NCI-H226 (cell line): Measurements from ENCODE around the gene KANSL1.
"Not testable (repeated sequence)": the region's sequence is repeated elsewhere in the genome, so short reads cannot be mapped to it uniquely, and the experiment has no call there.

Experiments
- DNase-seq: peaks from one replicate; pipeline ENCODE4 v3.0.0-alpha.2; 2015

The KANSL1 gene

DNA sequence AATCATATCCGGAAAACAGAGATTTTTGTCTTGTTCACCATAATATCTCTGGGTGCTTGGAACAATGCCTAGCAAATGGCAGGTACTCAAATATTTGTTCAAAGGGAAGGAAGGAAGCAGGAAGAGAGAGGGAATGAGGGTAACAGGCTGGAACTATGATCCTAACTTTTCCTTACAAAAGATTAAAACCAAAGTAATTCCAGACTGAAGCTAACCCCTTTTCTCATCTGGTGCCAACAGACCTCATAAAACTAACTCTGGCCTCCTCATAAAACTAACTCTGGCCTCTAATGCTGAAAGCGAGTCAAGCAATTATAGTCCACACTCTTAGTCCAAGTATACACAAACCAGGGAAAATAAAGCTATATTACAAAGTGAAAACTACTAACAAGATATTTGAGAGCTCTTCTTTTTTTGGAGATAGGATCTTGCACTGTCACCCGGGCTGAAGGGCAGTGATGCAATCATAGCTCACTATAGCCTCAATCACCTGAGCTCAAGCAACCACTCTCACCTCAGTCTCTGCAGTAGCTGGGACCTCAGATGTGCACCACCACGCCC lies 84.6 kb downstream of the KANSL1 start:
- DNase-seq: no peak

DNA sequence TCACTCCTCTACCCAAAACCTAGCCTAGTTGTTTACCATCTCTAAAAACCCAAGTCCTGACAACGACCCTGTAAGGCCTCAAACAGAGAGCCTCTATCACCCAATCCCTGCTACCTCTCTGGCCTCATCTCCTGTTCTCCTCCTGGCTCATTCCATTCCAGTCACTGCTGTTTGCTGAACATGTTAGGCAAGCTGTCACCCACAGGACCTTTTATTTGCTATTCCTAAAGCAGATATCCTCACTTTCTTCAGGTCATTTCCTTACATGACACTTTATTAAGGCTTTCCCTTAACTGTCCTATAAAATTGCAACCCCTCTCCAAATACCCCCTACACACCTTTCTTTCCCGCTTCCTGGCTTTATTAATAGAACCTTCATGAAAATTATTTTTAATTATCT lies 85.1 kb downstream of the KANSL1 start:
- DNase-seq: no peak

DNA sequence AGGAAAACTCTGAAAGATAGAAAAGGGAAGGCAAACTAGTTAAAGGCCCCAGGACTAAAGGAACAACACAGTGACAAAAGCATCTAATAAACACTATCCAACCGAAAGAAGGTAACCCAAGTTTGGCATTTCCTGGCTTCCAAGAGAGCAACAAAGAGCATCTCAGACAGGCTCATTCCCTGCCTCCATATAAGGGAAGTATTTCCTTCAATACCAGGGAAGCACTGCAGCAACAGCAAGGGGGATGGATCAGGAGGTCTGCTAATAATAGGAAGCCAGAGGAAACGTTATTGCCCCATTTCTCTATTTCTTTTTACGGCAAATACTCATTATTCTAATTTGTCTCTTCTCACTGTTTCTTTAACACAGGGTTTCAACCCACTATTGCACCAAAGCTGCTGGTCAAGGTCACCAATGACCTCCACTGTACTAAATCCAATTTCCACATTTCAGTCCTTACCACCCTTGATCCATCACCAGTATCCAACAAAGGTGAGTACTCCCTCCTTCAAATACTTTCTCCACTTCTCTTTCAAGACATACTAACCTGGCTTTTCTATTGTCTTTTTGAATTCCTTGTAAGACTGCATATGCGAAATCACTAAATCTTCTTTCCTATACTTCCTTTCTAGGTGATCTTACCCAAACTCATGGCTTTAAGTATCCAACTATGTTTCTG lies 86.1 kb downstream of the KANSL1 start:
- DNase-seq: no peak

DNA sequence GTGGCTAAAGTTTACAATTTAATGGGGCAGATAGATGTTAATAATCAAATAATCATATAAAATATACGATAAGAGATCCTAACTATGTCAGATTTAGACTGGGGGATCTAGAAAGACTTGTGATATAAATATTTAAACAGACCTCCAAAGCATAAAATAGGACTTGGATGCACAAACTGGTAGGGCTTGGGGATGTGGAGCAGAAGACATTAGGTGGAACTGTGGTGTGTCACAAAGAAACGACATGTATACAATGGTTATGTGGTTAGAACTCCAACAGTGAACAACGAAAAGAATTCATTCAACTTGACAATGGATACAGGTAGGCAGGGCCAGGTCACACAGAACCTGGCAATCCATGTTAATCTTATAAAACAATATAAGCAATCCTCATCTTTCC lies 90.4 kb downstream of the KANSL1 start:
- DNase-seq: not testable (repeated sequence)

DNA sequence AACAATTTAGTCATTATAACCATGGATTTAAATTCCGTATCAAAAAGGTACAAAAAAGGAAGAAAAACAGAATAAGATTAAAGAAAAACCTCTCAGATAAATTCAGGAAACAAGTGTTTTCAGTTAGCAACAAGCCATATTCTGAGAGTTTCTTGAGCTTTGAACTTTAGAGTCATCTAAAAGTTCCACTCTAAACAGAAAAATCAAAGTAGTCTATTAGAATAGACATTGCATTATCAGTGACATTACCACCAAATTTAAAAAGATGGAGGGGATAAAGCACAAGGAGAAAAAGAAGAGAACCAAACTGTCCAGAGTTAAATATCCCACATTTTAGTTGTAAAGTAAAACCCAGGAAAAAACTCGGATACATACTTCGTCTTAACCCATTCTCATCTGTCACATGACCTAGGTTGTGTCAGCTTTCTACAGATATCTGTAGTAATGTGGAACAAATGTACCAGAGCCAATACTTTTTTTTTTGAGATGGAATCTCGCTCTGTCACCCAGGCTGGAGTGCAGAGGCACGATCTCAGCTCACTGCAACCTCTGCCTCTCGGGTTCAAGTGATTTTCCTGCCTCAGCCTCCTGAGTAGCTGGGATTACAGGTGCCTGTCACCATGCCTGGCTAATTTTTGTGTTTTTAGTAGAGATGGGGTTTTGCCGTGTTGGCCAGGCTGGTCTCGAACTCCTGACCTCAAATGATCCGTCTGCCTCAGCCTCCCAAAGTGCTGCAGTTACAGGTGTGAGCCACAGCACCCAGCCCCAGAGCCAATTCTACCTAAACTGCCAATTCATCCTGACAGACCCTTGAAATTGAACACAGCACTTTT lies 91.2 kb downstream of the KANSL1 start:
- not testable (repeated sequence) for DNase-seq

DNA sequence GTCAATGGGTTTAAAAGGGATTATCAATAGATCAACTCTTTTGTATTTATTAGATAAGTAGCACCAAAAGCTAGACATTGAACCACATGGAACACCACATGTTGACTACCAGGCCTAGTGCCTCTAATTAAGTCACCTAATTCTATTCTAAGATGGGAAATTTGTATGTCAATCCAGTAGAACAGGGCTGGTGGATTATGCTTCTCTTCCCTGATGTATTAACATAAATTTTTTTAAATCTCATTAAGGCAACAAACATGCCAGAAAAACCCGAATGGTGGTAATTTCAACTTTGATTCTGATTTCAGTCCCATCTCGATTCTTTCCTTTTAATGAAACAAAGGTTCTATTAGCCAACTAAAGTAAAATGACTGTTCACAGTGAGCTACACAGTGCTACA lies 92.6 kb downstream of the KANSL1 start:
- no peak for DNase-seq

DNA sequence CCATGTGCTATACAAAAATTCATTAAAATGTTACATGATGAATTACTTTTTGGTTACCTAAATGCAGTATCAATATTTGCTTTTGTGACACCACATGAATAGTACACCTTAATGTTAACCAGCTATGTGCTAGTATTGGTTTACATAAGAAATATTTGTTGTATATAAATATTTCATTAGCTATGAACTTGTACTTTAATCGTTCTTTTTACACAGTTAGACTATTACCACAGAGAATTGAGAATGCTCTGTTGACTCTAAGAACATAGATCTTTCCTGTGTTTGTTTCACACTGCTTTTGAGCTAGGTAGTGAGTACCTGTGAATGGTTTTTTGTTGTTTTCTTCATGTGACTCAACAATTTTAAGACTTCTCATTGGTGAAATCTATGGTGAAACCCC lies 93.4 kb downstream of the KANSL1 start:
- DNase-seq: no peak

DNA sequence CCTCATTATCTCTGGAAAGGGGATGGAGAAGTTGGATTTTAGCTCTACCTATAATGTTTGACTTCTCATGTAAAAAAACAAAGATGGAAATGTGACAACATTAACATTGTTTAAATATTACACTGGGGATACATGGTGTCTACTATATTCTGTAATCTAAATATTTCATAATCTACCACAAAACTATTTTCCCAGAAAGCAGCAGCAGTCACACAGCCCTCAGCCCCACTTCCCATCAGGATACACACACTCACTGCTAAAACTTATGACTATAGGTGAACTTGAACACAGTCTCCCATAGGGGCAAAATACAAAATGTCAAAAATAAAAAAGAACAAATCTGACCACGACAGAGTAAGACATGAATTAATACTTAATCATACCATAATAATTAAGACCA lies 95.7 kb downstream of the KANSL1 start:
- peak; percentile 38 for DNase-seq

DNA sequence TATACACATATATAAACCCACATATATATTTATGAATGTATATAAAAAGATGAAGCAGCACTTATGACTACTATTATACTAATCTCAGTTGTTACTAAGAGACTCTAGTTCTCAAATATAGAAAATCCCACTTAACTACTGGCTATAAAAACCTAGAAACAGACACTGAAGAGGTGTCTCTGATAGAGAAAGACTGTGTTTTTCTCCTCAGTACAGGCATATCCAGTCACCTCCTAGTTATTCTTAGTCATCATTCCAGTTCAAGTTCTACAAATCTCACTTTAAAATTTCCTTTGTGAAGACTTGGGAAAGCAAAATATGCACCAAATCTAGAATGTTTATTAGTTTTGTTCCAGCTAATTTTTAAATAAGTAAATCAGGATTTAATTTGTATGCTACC lies 100.2 kb downstream of the KANSL1 start:
- no peak for DNase-seq

DNA sequence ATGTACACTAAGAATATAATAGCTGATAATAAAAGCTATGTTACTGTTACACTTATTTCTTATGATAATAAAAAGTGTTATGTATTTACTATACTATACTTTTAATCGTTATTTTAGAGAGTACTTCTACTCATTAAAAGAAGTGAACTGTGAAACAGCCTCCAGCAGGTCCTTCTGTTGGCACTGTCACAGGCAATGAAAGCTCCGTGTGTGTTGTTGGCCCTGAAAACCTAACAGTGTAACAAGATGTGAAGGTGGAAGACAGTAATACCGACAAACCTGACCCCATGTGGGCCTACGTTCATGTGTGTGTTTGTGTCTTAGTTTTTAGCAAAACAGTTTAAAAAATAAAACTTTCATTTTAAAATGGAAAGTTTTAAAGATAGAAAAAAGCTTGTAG lies 102.4 kb downstream of the KANSL1 start:
- DNase-seq: no peak

DNA sequence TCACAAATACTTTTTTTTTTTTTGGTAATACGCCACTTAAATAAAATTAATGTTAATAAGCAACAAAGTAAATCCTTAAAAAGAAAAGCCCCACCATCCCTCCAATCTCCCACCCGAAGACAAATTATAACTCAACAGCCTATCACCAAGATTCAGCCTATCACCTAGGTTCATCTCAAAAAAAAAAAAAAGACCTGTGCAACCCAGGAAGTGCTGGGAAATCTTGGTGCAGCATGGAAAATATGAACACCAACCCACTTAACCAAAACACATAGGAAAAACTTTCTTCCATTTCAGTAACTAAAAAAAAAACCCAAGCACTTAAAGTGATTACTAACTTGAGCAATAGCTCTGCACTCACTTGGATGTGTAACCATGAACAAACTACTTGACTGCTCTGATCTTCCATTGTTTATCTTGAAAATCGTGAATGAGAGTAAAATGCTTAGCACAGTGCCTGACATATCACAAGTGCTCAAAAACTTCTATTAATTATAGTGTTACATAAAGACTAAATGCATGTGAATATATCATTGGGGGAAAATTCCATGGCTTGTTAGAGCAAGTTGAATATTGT lies 103.8 kb downstream of the KANSL1 start:
- no peak for DNase-seq

DNA sequence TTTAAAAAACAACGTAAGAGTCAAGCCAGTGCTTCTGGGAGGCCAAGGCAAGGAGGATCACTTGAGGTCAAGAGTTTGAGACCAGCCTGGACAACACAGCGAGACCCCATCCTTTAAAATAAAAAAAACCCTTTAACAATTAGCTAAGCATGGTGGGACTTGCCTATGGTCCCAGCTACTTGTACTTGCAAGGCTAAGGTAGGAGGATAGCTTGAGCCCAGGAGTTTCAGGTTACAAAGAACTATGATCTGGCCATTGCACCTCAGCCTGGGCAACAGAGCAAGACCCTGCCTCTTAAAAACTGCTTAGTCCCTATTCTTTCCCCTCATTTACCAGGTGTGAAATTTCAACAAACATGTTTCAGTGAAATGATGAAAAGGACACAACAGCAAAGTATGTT lies 104.6 kb downstream of the KANSL1 start:
- no peak for DNase-seq

DNA sequence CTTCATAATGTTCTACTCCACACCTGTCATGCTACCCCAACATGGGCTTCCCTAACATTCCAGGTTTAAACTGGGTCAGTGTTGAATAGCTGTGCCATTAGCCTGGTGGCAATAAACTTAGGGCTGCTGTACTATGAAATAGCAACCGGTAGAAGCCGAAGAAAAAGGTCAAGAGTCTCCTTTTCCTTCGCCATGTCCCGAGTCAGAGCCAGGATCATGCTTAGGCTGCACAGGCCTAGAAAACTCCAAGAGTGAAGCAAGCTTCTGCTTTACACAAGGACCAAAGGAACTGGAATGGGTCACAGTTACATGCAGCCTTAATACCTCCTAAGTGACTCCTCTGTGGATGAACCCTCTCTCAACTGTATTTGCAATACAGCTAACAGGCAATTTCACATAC lies 105.4 kb downstream of the KANSL1 start:
- DNase-seq: not testable (repeated sequence)

DNA sequence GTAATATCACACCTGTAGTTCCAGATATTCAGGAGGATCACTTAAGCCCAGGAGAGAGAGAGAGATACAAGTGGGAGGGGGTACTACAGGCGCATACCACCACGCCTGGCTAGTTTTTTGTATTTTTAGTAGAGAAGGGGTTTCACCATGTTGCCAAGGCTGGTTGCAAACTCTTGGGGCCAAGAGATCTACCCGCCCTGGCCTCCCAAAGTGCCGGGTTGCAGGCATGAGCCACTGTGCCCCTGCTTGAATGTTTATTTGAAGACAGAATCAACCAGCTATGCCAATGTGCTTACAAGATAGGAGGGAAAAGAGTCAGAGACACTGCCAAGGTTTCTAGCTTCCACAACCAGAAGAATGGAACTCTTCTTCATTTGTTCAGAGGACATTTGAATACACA lies 106.4 kb downstream of the KANSL1 start:
- no peak for DNase-seq

DNA sequence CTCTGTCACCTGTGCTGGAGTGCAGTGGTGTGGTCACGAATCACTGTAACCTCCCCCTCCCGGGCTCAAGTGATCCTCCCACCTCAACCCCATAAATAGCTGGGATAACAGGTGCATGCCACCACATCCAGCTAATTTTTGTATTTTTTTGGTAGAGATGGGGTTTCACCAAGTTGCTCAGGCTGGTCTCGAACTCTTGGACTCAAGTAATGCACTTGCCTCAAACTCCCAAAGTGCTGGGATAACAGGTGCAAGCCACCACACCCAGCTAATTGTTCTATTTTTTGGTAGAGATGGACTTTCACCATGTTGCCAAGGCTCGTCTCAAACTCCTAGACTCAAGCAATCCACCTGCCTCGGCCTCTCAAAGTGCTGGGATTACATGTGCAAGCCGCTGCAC lies 107.7 kb downstream of the KANSL1 start:
- no peak for DNase-seq

DNA sequence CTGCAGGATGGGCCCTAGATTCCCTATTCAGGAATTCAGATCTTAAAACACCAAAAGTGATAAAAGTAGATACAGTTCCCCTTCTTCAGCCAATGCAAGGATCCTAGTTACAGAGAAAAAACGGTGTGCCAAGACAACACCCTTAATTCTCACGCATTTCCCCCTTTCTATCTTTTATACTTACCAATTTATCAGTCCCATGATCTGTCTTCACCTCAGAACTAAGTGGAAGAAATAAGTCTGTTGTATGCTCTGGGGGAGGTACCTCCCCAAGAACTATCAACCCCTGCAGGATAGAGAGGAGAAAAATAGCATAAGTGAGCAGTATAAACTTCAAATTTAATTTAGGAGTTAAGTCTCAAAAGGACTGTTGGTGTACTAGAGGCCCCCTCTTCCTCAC lies 111.0 kb downstream of the KANSL1 start:
- no peak for DNase-seq

DNA sequence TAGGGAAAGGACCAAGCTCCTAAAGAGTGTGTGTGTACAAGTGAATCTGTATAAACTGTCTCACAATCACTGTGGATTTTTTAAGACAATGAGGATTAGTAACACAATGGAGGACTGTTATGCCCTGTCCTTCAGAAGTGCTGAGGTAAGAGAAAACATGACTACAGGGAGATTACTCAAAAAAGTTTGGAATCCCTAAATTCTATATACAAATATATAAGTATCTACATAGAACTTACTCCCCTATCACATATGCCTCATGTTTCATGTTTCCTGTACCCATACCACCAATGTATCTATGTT lies 112.3 kb downstream of the KANSL1 start:
- DNase-seq: no peak

DNA sequence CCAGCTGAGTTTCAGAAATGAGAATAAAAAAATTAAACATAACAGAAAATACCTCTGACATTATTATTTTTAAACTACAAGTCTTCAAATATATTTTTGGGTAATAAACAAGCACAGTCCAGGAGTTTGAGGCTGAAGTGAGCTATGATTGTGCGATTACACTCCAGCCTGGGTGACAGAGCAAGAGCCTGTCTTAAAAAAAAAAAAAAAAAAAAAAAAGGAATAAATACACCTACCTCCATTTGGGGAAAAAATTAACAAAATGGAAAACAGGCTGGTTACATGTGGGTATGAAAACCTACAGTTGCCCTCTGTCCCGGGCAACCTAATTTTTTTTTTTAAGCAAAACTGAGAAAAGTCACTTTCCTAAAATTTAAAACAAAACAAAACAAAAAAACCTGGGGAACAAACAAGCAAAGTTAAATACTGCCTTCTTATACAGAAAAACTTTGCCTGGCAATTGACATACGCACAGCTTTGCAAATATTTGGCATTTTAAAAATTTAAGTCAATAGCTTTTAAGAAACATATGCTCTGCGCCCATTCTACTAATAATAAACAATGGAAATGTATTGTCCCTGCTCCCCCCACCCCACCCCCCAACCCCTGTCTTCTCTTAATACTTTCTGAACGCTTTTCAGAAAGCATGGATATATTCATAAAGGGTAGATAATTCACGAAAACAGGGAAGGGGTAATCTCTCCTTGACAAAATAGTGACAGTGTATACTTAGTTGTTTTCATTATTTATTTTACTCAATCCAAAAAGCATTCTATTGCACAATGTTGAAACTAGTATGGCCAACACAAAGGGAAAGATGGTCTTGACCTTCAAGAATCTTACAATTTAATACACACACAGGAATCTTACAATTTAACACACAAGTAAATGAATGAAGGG lies 112.9 kb downstream of the KANSL1 start:
- DNase-seq: no peak

DNA sequence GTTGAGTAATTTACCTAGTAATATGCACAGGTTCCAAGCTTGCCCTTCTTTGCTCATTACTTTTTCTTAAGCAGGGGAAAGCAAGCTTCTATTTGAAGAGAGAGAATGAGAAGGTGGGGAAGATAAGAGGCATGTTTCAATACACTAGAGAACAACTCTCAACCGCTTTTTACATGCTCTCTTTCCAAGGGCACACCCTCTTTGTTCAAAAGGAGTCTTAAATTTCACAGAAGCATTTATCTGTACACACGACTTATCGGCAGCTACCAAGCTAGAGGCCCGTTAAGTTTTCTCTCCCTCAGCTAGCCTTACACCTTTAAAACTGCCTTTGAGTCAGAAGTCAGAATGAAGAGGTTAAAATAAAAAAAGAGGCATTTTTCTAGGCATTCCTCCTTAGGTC lies 114.6 kb downstream of the KANSL1 start:
- DNase-seq: no peak

DNA sequence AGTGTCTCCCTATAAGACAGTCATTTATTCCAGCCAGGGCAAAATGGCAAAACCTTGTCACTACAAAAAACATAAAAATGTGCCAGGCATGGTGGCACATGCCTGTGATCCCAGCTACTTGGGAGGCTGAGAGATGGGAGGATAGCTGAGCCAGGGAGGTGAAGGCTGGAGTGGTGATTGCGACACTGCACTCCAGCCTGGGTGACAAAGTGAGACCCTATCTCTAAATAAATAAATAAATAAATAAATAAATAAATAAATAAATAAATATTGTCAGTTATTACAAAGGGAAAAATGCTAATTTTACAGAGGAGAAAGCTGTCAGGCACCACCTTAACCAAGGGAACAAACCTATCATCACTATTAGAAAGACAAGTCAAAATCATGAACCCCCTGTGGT lies 118.7 kb downstream of the KANSL1 start:
- no peak for DNase-seq

DNA sequence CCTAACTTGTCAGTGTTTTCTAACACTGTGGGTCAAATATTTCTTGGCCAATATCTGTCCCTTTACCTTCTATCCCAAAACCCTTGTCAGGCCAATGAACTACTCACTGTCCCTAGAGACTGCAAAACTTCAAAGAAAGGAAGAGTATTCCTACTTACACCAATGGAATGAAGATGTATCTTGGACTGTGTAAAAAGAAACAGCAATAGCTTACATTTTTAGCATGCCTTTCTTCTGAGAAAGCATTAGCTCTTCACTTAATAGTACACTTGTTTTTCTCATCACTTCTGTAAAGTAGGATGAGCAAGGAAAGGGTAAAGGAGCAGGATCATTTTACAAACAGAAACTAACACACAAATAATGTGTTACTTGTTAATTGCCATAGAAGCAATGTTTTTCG lies 120.2 kb downstream of the KANSL1 start:
- DNase-seq: peak; percentile 75

DNA sequence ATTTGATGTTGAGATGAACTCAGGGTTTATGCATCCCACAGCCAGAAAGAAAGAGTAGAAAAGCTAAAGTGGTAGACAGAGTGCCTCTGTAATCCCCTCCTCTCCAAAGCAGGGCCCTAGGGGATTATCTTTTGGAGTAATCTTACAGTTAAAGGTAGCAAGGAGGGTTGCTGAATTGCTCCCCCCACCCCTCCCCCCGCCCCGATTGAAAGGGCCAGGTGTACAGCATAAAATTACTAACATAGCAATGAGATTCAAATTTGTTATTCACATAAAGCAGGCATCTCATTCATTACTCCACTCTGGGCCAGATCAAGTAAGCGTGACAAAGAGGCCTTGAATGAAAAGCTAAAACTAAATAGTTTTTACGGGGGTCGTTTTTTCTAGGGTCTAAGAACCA lies 121.4 kb downstream of the KANSL1 start:
- no peak for DNase-seq

DNA sequence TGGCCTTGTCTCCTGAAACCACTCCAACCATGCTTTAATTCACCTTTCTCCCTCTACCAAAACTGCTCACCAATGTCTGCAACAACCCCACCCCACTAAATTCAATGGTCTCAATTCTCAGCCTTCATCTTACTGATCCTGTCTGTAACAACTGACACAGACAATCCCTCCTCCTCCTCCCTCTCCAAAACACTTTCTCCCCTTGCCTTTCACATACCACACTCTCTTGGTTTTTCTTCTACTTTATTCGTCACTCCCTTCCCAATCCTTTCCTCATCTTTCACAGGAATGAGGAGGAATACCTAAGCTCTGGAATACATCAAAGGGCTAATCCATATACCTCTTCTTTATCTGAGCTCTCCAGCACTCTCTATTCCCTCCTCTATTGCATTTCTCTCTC lies 128.8 kb downstream of the KANSL1 start:
- DNase-seq: no peak
